Measurements from ENCODE around the gene NAV2.

Gene NAV2

DNA sequence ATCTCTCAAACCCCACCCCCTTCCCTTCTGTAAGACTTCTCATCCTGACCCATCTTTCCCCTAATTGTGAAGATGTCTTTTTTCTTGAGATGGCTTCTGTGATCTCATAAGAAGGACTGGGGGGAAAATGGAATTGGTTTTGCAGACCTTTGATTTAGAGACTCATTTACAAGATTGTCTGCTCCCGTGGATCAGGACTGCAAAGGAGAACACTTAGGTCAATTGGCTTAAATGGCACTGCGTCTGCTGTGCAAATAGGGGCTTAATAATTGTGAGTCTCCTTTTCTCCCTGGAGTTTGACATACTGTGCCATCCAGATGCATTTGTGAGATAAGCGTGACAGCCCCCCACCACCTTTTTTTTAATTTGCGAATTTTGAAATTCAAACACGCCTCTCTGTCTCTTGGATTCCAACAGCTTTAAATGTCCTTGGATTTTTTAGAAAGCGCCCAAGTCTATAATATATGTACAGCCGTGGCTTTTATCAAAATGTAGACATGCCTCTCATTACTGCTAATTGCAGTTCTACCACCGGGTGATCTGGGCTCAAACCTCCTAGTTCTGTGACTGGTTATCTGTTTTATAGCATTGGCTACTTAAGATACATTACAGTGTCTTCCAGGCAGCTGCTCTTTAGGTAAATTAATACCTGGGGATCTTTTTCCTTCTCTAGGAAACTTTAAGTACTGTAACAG, 297.7 kb downstream of the NAV2 start:
- no peak for DNase-seq

DNA sequence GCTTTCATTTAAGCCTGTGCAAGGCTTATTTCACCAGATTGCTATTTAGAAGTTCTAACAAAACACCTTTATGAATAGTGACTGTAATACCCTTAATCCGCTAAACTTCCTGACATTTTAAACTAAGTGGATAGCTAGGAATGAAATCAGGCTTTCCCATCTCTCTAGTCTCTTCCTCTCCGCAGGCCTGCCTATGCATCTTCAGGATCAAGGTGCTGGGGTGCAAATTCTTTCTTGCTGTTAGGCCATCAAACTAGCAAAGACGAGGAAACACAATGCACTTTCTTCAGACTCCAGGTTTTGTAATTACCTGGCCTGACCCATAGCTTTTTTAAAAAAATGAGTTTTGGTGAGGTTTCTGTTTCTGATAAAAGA, 298.2 kb downstream of the NAV2 start:
- no peak for DNase-seq

GRCh38 chr11:20011307-20011951, 298.8 kb downstream of the NAV2 start:
- no peak for DNase-seq

DNA sequence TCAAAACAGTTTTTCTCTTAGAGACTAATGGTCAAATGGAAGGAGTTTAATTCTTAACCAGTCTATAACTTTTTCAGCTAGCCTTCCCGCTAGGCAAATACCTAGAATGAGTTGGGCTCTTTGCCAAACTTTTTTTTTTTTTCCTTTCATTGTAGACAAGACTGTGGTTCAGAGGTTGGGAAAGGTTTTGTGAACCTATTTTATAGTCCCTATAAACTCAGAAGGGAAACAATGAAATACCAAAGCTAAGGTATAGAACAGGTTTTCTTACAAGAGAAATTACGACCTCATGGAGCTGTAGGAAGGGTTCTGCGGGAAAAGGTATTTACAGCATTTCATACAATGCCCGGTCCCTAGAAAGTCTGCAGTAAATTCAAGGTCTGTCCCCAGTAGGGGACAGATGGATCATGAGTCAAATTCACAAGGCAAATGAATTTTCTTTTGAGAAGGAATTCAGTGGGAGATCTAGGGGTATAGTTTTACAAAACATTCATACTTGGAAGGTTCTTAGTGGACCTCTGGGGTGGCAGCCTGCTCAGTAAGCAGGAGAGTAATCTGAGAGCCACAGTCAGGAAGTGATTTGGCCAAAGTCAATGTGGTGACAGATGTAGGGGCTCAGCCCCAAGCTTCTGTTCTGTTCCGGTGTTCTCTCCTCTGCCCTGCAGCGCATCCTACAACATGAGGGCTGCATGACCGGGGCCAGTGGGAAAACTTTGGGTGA, 300.9 kb downstream of the NAV2 start:
- DNase-seq, result no peak

- no peak for DNase-seq
These were observed 301.4 kb downstream of the NAV2 start for GRCh38 chr11:20014067-20014402.

- DNase-seq, result no peak
These were observed 302.5 kb downstream of the NAV2 start for GRCh38 chr11:20015101-20015500.

DNA sequence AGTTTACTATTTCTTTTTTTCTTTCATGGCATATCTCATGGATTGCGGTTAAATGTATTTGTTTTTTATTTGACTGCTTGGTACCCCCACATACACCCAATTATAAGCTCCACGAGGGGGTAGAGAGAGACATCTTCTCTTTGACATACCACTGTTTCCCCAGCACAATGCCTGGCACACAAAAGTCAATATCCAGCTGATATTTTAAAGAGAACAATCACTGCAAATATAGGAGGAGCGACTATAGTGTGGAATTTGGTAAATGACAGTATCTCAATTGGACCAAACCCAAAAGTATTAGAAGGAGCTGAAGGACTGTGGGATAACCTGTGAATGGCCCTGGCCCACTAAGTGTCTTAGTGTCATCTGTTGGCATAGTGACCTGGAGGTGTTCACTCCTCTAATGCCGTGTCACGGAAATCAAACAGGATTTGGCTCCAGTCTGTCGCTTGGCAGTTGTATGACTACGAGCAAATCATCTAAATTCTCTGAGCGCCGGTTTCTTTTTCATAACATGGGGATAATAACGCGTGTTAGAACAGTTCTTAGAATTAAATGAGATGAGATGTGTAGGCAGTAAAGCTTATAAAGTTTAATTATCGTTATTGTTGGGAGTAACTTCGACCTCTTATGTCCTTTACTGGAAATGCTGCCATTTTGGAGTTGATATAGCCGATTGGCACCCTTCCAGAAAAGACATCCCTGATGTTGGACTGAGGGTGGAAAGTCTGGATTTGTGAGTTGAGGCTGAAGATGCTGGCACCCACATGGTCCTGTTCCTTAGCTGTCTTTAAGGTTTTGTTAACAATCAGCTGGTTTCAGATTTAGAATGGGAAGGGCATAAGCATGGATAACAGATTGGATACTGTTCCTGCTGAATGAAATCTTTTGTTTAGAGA, 303.1 kb downstream of the NAV2 start:
- DNase-seq, result no peak

- DNase-seq, result no peak
These were observed 303.9 kb downstream of the NAV2 start for GRCh38 chr11:20016526-20016925.

DNA sequence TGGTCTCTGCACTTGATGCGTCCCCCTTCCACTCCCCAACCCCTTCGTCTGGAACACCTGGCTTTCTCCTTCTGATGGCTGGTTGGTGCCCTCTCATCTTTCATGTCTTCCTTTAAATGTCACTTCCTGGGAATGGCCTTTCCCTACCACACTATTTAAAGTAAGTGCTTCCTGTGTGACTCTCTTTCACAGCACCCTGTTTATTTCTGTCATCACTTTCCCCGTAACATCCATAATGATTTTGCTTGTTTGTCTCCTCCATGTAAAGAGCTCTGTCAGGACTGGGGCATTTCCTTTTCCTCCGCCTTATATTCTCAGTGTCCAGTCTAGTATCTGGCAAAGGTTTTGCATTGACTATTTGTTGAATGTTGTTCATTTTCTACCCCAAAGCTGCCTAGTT, 304.7 kb downstream of the NAV2 start:
- DNase-seq, result no peak

GRCh38 chr11:20020198-20020597, 307.6 kb downstream of the NAV2 start:
- no peak for DNase-seq

DNA sequence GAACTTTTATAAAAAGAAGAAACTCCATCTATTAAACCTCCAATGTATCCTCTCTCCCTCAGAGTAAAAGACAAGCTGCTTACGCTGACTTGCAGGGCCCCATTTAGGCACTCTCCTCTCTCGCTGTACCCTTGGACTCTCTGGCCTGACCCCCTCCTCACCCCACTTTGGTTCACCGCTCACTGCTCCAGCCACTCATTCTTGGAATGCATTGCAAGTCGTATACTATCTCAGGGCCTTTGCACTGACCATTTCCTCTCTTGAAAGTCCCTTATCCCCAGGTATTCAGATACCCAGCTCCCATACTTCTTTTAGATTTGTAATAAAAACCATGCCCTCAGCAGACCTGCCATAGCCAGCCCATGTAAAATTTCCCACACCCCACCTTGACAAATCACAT, 308.1 kb downstream of the NAV2 start:
- DNase-seq, result no peak

GRCh38 chr11:20021212-20021611, 308.6 kb downstream of the NAV2 start:
- DNase-seq, result no peak

DNA sequence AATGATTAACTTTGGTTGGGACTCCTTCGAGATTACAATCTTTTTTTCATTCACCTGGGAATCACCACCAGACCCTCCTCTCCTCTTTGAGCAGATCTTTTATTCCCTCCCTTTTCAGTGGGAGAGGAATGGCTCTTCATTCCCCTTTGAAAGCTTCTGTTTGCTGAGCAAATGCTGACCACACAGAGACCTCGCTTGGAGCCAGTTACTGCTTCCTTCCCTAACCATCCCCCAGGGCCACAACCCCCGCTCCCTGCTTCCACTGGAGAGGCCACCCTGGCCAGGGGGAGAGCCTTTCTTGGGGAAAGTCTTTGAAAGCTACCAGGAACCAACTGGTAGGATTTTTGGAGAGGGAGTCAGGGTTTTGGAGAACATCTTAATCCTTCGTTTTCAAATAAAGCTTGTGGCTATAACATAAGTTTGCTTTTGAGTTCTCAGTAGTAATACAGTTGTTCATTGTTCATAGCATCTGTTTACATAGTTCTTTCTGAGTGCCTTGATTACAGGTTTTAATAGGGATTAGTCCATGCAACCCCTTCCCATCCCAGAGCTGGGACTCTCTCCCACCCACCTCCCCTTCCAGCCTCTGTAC, 309.2 kb downstream of the NAV2 start:
- no peak for DNase-seq

- DNase-seq, result peak; percentile 70
These were observed 309.9 kb downstream of the NAV2 start for GRCh38 chr11:20022363-20023081.

DNA sequence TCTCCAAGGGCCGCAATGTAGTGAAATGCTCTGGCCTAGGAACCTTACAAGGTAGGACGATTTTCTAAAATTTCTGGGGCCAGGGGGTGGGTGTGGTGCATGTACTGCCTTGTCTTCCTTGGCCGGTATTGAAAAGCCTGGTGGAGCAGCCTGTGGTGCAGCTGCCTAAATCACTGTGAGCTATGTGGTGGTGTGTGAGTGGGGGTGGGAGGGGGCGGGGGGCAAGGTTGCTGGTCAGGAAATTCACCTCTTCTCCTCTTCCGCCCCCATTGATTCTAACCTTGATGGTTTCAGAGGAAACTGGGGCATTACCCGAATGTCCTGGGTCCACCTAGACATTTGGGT, 310.4 kb downstream of the NAV2 start:
- DNase-seq, result no peak

- DNase-seq, result no peak
These were observed 311.7 kb downstream of the NAV2 start for GRCh38 chr11:20024172-20024935.

GRCh38 chr11:20025332-20025840, 312.7 kb downstream of the NAV2 start:
- no peak for DNase-seq

GRCh38 chr11:20026629-20027555, 314.3 kb downstream of the NAV2 start:
- DNase-seq, result peak; percentile 25

DNA sequence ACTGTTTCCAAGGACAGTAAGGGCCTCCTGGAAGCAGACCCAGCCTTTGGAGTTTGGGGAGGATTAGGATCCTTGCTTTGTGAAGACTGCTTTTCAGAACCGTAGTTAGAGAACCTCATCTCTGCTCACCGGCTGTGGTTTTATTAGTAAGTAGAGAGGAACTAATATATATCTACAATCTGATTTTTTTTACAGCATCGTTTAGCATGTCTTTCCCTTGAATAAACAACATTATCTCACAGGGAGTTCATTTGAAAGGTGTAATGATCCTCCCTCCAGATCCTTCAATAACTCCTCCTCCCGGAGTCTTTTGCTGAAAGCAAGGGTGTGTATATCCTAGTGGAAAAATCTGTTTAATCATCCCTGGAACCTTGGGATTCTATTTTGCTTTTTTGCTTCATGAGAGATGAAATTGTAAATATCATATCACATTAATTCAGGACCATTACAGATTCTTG, 314.9 kb downstream of the NAV2 start:
- no peak for DNase-seq

GRCh38 chr11:20029193-20029592, 316.6 kb downstream of the NAV2 start:
- DNase-seq, result no peak

Measured in fibroblast of skin of scalp (primary cell).